Thoracic aorta (tissue), 2 donors: ENCODE data around the gene KCTD17. TPM values are rescaled to one million over a fixed set of nuclear protein-coding genes. Genes with fewer than 3 reads are reported as not detected.

Experiments used
- ATAC-seq: fragments of 150-250 bp; one replicate; pipeline ENCODE4 v1.8.0; 2017; ENCODE audit warnings: low read depth; ENCODE audit not compliant: insufficient number of reproducible peaks, low FRiP score
- DNase-seq: peaks from one replicate; pipeline ENCODE4 v3.0.0-alpha.2; 2020; ENCODE audit warnings: low spot score
- H3K27ac ChIP-seq, 2 donors: fragments of 200-600 bp; sonication (generic); 1 replicate in 1 of 2; 2 replicates in 1 of 2; pipeline ENCODE4 v1.5.1; 2016; ENCODE audit warnings: mild to moderate bottlenecking in 2 of 2, moderate library complexity in 2 of 2
- H3K27me3 ChIP-seq: fragments of 200-600 bp; sonication (generic); replicated peaks from 2 replicates; pipeline ENCODE4 v1.6.0; 2016; ENCODE audit warnings: mild to moderate bottlenecking; ENCODE audit not compliant: insufficient read depth
- H3K36me3 ChIP-seq: fragments of 200-600 bp; sonication (generic); one replicate; pipeline ENCODE4 v1.5.1; 2016
- H3K4me1 ChIP-seq, 2 donors: fragments of 200-600 bp; sonication (generic); 1 replicate in 1 of 2; 2 replicates in 1 of 2; pipeline versions ENCODE4 v1.5.1 to v1.6.0; 2016; ENCODE audit warnings: low read depth in 2 of 2, mild to moderate bottlenecking in 1 of 2; ENCODE audit not compliant: control insufficient read depth in 1 of 2
- H3K4me3 ChIP-seq: fragments of 200-600 bp; sonication (generic); 2 replicates; pipeline ENCODE4 v1.5.1; 2016; ENCODE audit warnings: mild to moderate bottlenecking
- H3K9me3 ChIP-seq: fragments of 200-600 bp; sonication (generic); 2 replicates; pipeline ENCODE4 v1.5.1; 2016
- CTCF ChIP-seq: fragments of 200-600 bp; sonication (generic); IDR thresholded peaks from one replicate; pipeline ENCODE4 v1.5.1; 2019; ENCODE audit warnings: antibody characterized with exemption
- total RNA-seq, 2 donors: library from RNA; depleted of rRNA; stranded (reverse); fragments of >200 nt; gene quantifications; one replicate each; pipeline versions ENCODE4 v1.1.0 to v1.2.3, GENCODE V29; 2016

Gene KCTD17
- total RNA-seq, 2 donors from 2014 or later = 16.7 to 32.4 TPM

GRCh38 chr22:37059876-37060449 lies 8.4 kb downstream of the KCTD17 start:
- Histone ChIP-seq H3K4me1 (no peaks in the 10 kb centered on the region), H3K27ac (no peak overlapping the region), H3K9me3 (no peaks in the 10 kb centered on the region), H3K27me3 (no peaks in the 10 kb centered on the region), H3K36me3 (peaks cover 42% of the 10 kb centered on the region), H3K4me3 (no peak overlapping the region)
- TF ChIP-seq CTCF = no peak
- ATAC-seq = no peak
- no peak for DNase-seq

- no peaks in the 10 kb centered on the region for H3K27me3 ChIP-seq
- no peak overlapping the region for H3K4me3 ChIP-seq
- ATAC-seq (no peak), DNase-seq (no peak)
- peaks cover 33% of the 10 kb centered on the region for H3K36me3 ChIP-seq
- TF ChIP-seq CTCF = no peak
- no peaks in the 10 kb centered on the region for H3K4me1 ChIP-seq
- no peak overlapping the region for H3K27ac ChIP-seq
- no peaks in the 10 kb centered on the region for H3K9me3 ChIP-seq
These were observed 9.5 kb downstream of the KCTD17 start for GRCh38 chr22:37060801-37061610.

- no peak for DNase-seq
- no peaks in the 10 kb centered on the region for H3K4me1 ChIP-seq
- no peak for TF ChIP-seq CTCF
- ATAC-seq = no peak
- peaks cover 25% of the 10 kb centered on the region for H3K36me3 ChIP-seq
- no peaks in the 10 kb centered on the region for H3K27me3 ChIP-seq
- H3K9me3 ChIP-seq = no peaks in the 10 kb centered on the region
- no peak overlapping the region for H3K27ac ChIP-seq
- no peak overlapping the region for H3K4me3 ChIP-seq
These were observed 10.3 kb downstream of the KCTD17 start for GRCh38 chr22:37061611-37062375.

GRCh38 chr22:37062376-37062675 lies 10.8 kb downstream of the KCTD17 start:
- Histone ChIP-seq H3K27ac (no peak overlapping the region), H3K36me3 (peaks cover 19% of the 10 kb centered on the region), H3K4me3 (no peak overlapping the region), H3K27me3 (no peaks in the 10 kb centered on the region), H3K4me1 (no peaks in the 10 kb centered on the region), H3K9me3 (no peaks in the 10 kb centered on the region)
- no peak for TF ChIP-seq CTCF
- DNase-seq (no peak), ATAC-seq (no peak)

- Histone ChIP-seq H3K4me3 (no peak overlapping the region), H3K36me3 (peaks cover 17% of the 10 kb centered on the region), H3K4me1 (no peaks in the 10 kb centered on the region), H3K9me3 (no peaks in the 10 kb centered on the region), H3K27me3 (no peaks in the 10 kb centered on the region), H3K27ac (no peak overlapping the region)
- DNase-seq (no peak), ATAC-seq (no peak)
- TF ChIP-seq CTCF = no peak
These were observed 11.3 kb downstream of the KCTD17 start for GRCh38 chr22:37062702-37063381.
